Nucleus accumbens (tissue), 56 donors: ENCODE measurements around the gene KAT2B.
A peak's percentile ranks its signal among the peaks of the same experiment; 100 is the strongest.
"Not testable (repeated sequence)": the region's sequence is repeated elsewhere in the genome, so short reads cannot be mapped to it uniquely, and the experiment has no call there.

Experiments
- DNase-seq, 56 donors: peaks; one replicate each; lab custom pipeline; 2025; lab: John Stamatoyannopoulos, UW

KAT2B gene

GRCh38 chr3:20040548-20041196 lies 426 bp downstream of the KAT2B start:
- peak in 53 of 56 donors; percentile 15 to 83 (median 73) for DNase-seq

- peak; percentile 11 to 96 (median 89) for DNase-seq
Observed at GRCh38 chr3:20041197-20041780, 1.0 kb downstream of the KAT2B start.

DNA sequence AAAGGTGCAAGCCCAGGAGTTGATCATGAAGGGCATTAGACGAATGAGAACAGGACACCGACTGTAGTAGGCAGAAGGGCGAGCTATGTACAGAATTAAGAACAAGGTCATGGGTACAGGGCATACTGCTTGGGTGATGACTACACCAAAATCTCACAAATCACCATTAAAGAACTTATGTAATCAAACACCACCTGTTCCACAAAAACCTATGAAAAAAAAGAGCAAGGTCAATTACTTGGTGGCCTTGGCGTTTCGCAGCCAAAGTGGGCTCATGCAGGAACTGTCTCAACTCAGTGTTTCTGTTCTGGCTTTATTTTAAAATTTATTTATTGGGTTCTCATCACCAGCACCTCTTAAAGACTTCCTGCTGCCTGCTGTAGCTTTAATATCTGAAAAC lies 2.1 kb downstream of the KAT2B start:
- DNase-seq: no peak

DNA sequence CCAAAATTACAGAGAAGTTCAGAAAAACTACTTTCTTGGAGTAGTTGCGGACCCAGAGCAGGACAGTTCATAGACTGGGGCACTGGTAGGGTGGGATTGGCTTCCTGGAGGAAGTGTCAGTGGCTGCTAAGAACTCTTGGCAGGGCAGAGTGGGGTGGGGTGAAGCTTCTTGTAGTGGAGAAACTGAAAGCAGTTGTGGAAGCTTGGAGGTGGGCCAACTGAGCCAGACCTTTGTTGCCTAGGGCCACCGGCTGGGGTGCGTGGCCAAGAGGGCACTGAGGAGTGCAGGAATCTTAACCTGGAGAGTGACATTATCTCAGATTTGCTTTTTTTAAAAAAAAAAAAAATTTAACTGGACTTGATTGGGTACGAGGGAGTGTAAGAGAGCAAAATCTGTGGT lies 3.1 kb downstream of the KAT2B start:
- DNase-seq: peak in 41 of 56 donors; percentile 7 to 78 (median 42)

GRCh38 chr3:20043825-20044224 lies 3.6 kb downstream of the KAT2B start:
- no peak for DNase-seq

DNA sequence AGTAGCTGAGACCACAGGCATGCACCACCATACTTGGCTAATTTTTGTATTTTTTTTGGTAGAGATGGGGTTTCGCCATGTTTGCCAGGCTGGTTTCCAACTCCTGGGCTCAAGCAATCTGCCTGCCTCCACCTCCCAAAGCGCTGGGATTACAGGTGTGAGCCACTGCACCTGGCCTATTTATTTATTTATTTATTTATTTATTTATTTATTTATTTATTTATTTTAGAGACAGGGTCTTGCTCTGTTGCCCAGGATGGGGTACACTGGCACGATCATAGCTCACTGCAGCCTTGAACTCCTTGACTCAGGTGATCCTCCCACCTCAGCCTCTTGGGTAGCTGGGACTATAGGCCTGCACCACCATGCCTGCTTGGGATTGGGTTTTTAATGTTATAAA lies 4.9 kb downstream of the KAT2B start:
- not testable (repeated sequence) for DNase-seq

GRCh38 chr3:20046556-20046955 lies 6.3 kb downstream of the KAT2B start:
- no peak for DNase-seq

DNA sequence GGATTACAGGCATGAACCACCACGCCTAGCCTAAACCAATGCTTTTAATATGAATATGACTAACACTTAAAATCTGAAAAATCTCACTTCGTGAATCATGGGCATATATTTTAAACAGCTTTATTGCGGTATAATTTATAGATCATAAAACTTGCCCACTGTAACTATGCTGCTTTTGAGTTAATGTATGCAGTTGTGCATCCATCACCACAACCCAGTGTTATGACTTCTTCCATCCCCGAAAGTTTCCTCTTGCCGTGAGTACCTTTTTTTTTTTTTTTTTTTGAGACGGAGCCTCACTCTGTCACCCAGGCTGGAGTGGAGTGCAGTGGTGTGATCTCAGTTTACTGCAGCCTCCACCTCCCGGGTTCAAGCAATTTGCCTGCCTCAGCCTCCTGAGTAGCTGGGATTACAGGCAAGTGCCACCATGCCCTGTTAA lies 7.1 kb downstream of the KAT2B start:
- DNase-seq: no peak

DNA sequence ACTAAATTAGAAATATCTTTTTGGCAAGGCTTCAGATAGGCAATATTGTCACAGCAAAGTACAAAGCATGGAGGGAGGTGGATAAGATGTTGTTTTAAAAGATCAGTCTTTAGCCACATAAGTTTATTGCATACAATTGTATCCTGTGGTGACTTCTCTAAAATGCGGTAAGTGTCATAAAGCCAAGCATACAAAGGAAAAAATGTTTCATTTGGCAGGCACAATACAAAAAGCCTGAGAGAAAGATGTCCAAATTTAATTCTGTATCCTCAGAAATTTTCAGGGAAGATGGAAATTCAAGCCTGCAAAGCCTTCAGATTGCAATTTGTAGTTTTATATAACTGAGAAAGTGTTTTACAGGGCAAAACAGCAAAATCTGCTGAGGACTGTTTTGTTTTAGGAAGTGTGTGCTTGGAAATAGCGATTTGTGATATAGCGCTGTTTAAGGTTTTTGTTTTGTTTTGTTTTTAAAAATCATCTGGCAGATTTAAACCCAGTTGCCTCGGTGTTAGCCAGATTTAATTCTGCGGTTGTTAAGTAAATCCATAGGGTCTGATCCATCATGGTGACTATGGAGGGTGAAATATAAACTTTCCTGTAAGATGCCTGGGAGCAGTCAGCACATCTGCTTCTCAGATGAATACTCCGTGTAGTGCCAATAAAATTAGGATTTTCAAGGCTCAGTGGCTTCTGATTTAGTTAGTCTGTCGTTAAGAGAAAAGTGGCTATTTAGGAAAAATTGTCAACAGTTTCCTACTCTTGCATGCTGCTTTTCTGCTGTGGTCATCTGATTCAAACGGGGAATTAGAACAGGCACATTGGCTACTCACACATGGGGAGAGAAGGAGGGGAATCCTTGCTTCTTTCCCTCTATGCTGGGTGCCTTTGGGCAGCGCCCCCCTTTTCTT lies 8.0 kb downstream of the KAT2B start:
- DNase-seq: peak in 1 of 56 donors; percentile 11

DNA sequence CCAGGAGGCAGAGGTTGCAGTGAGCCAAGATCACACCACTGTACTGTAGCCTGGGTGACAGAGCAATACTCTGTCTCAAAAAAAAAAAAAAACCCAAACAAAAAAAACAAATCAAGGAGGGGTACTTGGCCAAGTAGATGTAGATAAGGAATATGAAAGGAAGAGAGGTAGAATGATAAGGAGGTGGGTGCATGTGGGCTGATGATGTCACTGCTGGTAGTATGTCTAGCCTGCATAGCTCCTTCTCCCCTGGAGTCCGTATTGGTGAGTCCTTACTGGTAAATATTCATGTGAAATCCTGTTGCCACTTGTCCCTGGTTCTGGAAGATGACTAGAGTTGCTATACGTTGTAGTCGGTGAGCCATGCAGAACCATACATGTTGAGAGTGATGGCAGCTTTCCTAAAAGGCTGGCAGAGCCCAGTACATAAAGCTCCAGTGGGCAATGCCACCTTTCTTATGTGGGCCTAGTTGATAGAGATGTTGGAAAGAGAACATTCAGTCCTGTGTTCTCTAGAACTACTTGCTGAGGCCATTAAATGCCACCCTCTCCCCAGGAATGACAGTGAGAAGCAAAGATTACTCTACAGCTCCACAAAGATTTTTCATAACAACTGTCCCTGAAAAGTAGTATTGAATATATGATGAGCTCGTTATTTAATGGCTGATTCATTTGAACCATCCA lies 11.0 kb downstream of the KAT2B start:
- DNase-seq: no peak

DNA sequence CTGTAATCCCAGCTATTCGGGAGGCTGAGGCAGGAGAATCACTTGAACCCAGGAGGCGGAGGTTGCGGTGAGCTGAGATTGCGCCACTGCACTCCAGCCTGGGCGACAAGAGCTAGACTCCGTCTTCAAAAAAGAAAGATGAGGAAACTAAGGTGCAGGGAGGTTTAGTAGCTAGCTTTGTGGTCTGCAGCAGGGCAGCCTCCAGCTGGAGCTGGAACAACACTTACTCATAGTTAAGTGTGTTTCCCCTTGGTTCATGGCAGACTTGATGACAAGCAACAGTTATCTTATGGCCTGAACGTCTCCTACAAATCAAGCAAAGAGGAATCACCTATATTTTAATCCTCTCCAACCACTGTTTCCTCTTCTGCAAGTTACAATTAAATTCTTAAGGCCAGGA lies 12.6 kb downstream of the KAT2B start:
- DNase-seq: no peak

DNA sequence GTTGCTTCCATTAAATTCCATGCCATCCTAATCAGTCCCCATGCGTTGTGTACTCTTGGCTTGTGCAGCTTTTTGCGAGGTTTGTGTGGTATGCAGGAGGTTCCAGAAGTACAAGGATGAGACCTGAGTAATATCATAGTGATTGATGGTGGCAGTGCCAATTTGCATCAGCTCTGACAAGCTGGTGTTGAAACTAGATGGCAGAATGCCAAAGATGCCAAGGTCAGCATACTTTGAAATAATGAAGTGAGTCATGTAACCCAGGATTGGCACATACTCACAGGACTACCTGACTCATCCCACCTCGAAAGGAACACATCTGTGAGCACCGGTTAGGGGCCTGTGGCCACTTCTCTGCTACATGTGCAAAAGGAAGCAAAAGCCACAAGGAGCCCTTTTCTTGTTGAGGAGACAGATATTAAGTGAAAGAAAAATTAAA lies 14.3 kb downstream of the KAT2B start:
- DNase-seq: peak in 5 of 56 donors; percentile 26 to 46 (median 33)

DNA sequence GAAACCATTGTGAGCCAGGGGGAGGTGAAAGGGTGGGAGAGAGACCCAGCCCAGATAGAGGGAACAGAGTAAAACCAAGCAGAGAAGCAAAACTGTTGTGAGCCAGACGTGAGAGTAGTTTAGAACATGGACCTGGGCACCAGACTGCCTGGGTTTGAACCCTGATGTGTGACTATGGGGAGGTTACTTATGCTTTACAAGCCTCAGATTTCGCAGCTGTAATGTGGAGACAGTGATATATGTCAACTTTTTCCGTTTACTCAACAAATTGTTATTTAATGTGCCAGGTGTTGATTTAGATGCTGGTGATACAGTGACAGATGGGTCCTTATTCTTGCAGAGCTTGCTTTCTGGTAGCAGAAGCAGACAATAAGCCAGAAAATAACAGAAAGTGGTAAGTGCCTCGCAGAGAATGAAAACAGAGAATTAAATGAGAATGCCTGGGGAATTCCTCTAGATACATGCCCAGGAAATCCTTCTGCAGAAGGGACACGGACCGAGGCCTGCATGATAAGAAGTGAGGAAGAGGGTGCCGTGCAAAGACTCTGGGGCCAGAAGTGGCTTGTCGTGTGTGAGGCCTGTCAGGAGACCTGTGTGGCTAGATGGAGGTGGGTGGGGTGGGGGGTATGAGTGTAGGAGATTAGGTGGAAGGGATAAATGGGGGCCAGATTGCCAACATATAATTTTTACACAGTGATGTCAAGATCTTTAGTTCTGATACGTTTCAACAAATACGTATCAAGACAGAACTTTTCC lies 15.0 kb downstream of the KAT2B start:
- DNase-seq: peak in 2 of 56 donors; percentile 11 to 33

- no peak for DNase-seq
Observed at GRCh38 chr3:20055842-20056241, 15.6 kb downstream of the KAT2B start.

- peak in 1 of 56 donors; percentile 28 for DNase-seq
Observed at GRCh38 chr3:20056725-20057611, 16.7 kb downstream of the KAT2B start.

GRCh38 chr3:20057612-20058180 lies 17.4 kb downstream of the KAT2B start:
- peak in 7 of 56 donors; percentile 7 to 44 (median 24) for DNase-seq

DNA sequence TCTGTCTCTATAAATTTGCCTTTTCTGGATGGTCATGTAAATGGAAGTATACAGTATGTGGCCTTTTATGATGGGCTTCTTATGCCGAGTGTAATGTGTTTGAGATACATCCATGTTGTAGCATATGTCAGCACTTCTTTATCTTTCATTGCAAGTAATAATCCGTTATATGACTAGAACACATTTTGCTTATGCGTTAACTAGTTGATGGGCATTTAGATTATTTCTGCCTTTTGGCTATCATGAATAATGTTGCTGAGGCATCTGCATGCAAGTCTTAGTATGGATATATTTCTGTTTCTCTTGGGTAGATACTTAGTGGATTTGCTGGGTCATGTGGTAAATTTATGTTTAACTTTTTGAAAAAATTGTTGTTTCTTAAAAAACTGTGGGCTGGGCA lies 19.7 kb downstream of the KAT2B start:
- no peak for DNase-seq

- no peak for DNase-seq
Observed at GRCh38 chr3:20060974-20061685, 20.9 kb downstream of the KAT2B start.
